Upper lobe of left lung (tissue), 6 donors: ENCODE measurements around the gene UCK2. TPM values are rescaled to one million over a fixed set of nuclear protein-coding genes. Genes with fewer than 3 reads are reported as not detected.

Experiments
- ATAC-seq, 2 donors: fragments of 200-7000 bp; cut with Tn5 transposase; one replicate each; pipeline ENCODE4 v1.9.1; 2022; ENCODE audit warnings: mild to moderate bottlenecking in 2 of 2, moderate library complexity in 2 of 2; ENCODE audit not compliant: low FRiP score in 2 of 2
- DNase-seq, 2 donors: peaks; one replicate each; pipeline ENCODE4 v3.0.0-alpha.2; 2019 to 2020
- H3K27ac ChIP-seq, 4 donors: fragments of 200-600 bp; sonication (generic); one replicate each; pipeline ENCODE4 v1.5.1; 2016 to 2019
- H3K27me3 ChIP-seq, 4 donors: fragments of 200-600 bp; sonication (generic); one replicate each; pipeline ENCODE4 v1.5.1; 2017 to 2019
- H3K36me3 ChIP-seq, 4 donors: fragments of 200-600 bp; sonication (generic); one replicate each; pipeline ENCODE4 v1.5.1; 2016 to 2019
- H3K4me1 ChIP-seq, 4 donors: fragments of 200-600 bp; sonication (generic); one replicate each; pipeline ENCODE4 v1.5.1; 2018 to 2019
- H3K4me3 ChIP-seq, 4 donors: fragments of 200-600 bp; sonication (generic); one replicate each; pipeline ENCODE4 v1.5.1; 2017 to 2019; ENCODE audit warnings: mild to moderate bottlenecking in 2 of 4, moderate library complexity in 1 of 4
- H3K9me3 ChIP-seq, 4 donors: fragments of 200-600 bp; sonication (generic); one replicate each; pipeline ENCODE4 v1.5.1; 2018 to 2019
- CTCF ChIP-seq, 6 experiments: fragments of 450-650 bp in 4 of 6; fragments of 200-600 bp in 2 of 6; sonication (generic) in 2 of 6; IDR thresholded peaks; one replicate each; pipeline ENCODE4 v1.5.1; 2016 to 2019; ENCODE audit warnings: antibody characterized with exemption in 6 of 6
- EP300 ChIP-seq, 4 donors: sonication (generic); formaldehyde crosslinking; IDR thresholded peaks; one replicate each; pipeline ENCODE4 v1.5.1; 2017; ENCODE audit warnings: antibody characterized with exemption in 4 of 4, control low read depth in 2 of 4
- POLR2A ChIP-seq, 4 donors: fragments of 450-650 bp; IDR thresholded peaks; one replicate each; pipeline ENCODE4 v1.5.1; 2016 to 2017; ENCODE audit warnings: antibody characterized with exemption in 4 of 4, mild to moderate bottlenecking in 2 of 4
- POLR2AphosphoS5 ChIP-seq, 2 donors: sonication (generic); formaldehyde crosslinking; IDR thresholded peaks; one replicate each; pipeline ENCODE4 v1.5.1; 2017; ENCODE audit warnings: antibody characterized with exemption in 2 of 2
- WGBS, 2 donors: methylation state at CpG; one replicate each; pipeline ENCODE4 v1.1.5; 2017 to 2018; 5-methylcytosine and 5-hydroxymethylcytosine counted together
- total RNA-seq, 6 donors: library from RNA; depleted of rRNA in 4 of 6; stranded (reverse); fragments of >200 nt in 4 of 6; gene quantifications; one replicate each; pipeline versions ENCODE4 v1.1.0 to v1.2.1, GENCODE V29; 2016 to 2021
- donor health status: DM: no; HTN: no; CAD: no; lungs with moderate emphysema.
- donor health status: DM: no; HTN: yes; CAD: no; lungs with severe emphysema.

UCK2 gene
- total RNA-seq, 6 donors from 2014 or later, result 7.5 to 17.9 (median 9.7) TPM

GRCh38 chr1:165831146-165831545 is 3.7 kb downstream of the UCK2 start:
- 94 to 95% methylated on average over 3 of the region's 3 CpGs for WGBS, 2 donors
- Histone ChIP-seq H3K9me3 (no peaks in the 10 kb centered on the region), H3K27me3 (no peaks in the 10 kb centered on the region), H3K4me1 (peaks cover 15 to 28% (median 20%) of the 10 kb centered on the region in 4 donors), H3K27ac (no peak overlapping the region), H3K36me3 (no peaks in the 10 kb centered on the region), H3K4me3 (no peak overlapping the region)
- DNase-seq (no peak), ATAC-seq (no peak)
- TF ChIP-seq POLR2AphosphoS5 (IDR thresholded peaks at IDR 0.05) (no peak), POLR2A (IDR thresholded peaks at IDR 0.05) (no peak), EP300 (IDR thresholded peaks at IDR 0.05) (no peak), CTCF (IDR thresholded peaks at IDR 0.05) (no peak)

GRCh38 chr1:165832902-165833301 is 5.5 kb downstream of the UCK2 start:
- no peaks in the 10 kb centered on the region for H3K27me3 ChIP-seq
- no peaks in the 10 kb centered on the region for H3K9me3 ChIP-seq
- no peak overlapping the region for H3K4me3 ChIP-seq
- no peak for TF ChIP-seq POLR2A (IDR thresholded peaks at IDR 0.05)
- no peak for TF ChIP-seq POLR2AphosphoS5 (IDR thresholded peaks at IDR 0.05)
- no peak for TF ChIP-seq CTCF (IDR thresholded peaks at IDR 0.05)
- no peak for TF ChIP-seq EP300 (IDR thresholded peaks at IDR 0.05)
- peaks cover 9 to 29% (median 15%) of the 10 kb centered on the region in 4 donors for H3K4me1 ChIP-seq
- 88 to 89% methylated on average over 9 of the region's 9 CpGs for WGBS, 2 donors
- no peak overlapping the region for H3K27ac ChIP-seq
- no peaks in the 10 kb centered on the region for H3K36me3 ChIP-seq
- DNase-seq (no peak), ATAC-seq (peak in 1 of 2 donors; percentile 26)

- no peak for DNase-seq
- no peak for TF ChIP-seq CTCF (IDR thresholded peaks at IDR 0.05)
- no peak for TF ChIP-seq POLR2AphosphoS5 (IDR thresholded peaks at IDR 0.05)
- ATAC-seq, result no peak
- H3K4me1 ChIP-seq, result peaks cover 12 to 30% (median 14%) of the 10 kb centered on the region in 4 donors
- no peaks in the 10 kb centered on the region for H3K9me3 ChIP-seq
- no peak overlapping the region for H3K27ac ChIP-seq
- H3K4me3 ChIP-seq, result no peak overlapping the region
- WGBS, 2 donors, result 75 to 86% methylated on average over 2 of the region's 2 CpGs
- H3K36me3 ChIP-seq, result no peaks in the 10 kb centered on the region
- no peaks in the 10 kb centered on the region for H3K27me3 ChIP-seq
Measured at GRCh38 chr1:165833358-165833757, 5.9 kb downstream of the UCK2 start.

GRCh38 chr1:165834229-165834628 is 6.8 kb downstream of the UCK2 start:
- Histone ChIP-seq H3K27me3 (no peaks in the 10 kb centered on the region), H3K4me3 (no peak overlapping the region), H3K27ac (no peak overlapping the region), H3K4me1 (peaks cover 5 to 24% (median 9%) of the 10 kb centered on the region in 4 donors), H3K9me3 (no peaks in the 10 kb centered on the region), H3K36me3 (no peaks in the 10 kb centered on the region)
- TF ChIP-seq CTCF (IDR thresholded peaks at IDR 0.05), result no peak
- no peak for TF ChIP-seq POLR2A (IDR thresholded peaks at IDR 0.05)
- TF ChIP-seq EP300 (IDR thresholded peaks at IDR 0.05), result no peak
- TF ChIP-seq POLR2AphosphoS5 (IDR thresholded peaks at IDR 0.05), result no peak
- no peak for DNase-seq
- no peak for ATAC-seq
- 79 to 84% methylated on average over 1 of the region's 1 CpG for WGBS, 2 donors

GRCh38 chr1:165834881-165835280 is 7.5 kb downstream of the UCK2 start:
- no peaks in the 10 kb centered on the region for H3K27me3 ChIP-seq

More at GRCh38 chr1:165834881-165835280, 7.5 kb downstream of the UCK2 start:
- no peaks in the 10 kb centered on the region for H3K9me3 ChIP-seq
- TF ChIP-seq POLR2A (IDR thresholded peaks at IDR 0.05) (no peak), POLR2AphosphoS5 (IDR thresholded peaks at IDR 0.05) (no peak), EP300 (IDR thresholded peaks at IDR 0.05) (no peak), CTCF (IDR thresholded peaks at IDR 0.05) (no peak)
- peaks cover 0 to 23% (median 6%) of the 10 kb centered on the region in 4 donors for H3K4me1 ChIP-seq
- ATAC-seq, result no peak
- H3K4me3 ChIP-seq, result no peak overlapping the region
- 93 to 100% methylated on average over 3 of the region's 3 CpGs for WGBS, 2 donors
- no peak overlapping the region for H3K27ac ChIP-seq
- no peak for DNase-seq
- no peaks in the 10 kb centered on the region for H3K36me3 ChIP-seq
